ENCODE measurements around the gene RAB3IL1. TPM values are rescaled to one million over a fixed set of nuclear protein-coding genes. Genes with fewer than 3 reads are reported as not detected.

Gene RAB3IL1
- total and polyA plus RNA-seq, 2 donors (not counting 1 experiment from before 2014, with no cell fraction given) = 9.6 to 13.4 TPM

- H3K4me1 ChIP-seq (ENCODE audit: control insufficient read depth, extremely low read depth, insufficient read depth, low read length) = no peaks in the 10 kb centered on the region
- H2AFZ ChIP-seq (ENCODE audit: low read length) = no peak overlapping the region
- TF ChIP-seq EZH2 (IDR thresholded peaks at IDR 0.05; ENCODE audit: low read length, missing control alignments) = no peak
- TF ChIP-seq, protein P1, sequence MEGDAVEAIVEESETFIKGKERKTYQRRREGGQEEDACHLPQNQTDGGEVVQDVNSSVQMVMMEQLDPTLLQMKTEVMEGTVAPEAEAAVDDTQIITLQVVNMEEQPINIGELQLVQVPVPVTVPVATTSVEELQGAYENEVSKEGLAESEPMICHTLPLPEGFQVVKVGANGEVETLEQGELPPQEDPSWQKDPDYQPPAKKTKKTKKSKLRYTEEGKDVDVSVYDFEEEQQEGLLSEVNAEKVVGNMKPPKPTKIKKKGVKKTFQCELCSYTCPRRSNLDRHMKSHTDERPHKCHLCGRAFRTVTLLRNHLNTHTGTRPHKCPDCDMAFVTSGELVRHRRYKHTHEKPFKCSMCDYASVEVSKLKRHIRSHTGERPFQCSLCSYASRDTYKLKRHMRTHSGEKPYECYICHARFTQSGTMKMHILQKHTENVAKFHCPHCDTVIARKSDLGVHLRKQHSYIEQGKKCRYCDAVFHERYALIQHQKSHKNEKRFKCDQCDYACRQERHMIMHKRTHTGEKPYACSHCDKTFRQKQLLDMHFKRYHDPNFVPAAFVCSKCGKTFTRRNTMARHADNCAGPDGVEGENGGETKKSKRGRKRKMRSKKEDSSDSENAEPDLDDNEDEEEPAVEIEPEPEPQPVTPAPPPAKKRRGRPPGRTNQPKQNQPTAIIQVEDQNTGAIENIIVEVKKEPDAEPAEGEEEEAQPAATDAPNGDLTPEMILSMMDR (conservative IDR thresholded peaks at IDR 0.05 in 1 of 2, IDR thresholded peaks at IDR 0.05 in 1 of 2; ENCODE audit: low read depth in 1 of 2, low read length in 2 of 2) = no peak
- no peaks in the 10 kb centered on the region for H3K9me3 ChIP-seq (ENCODE audit: control insufficient read depth, insufficient read depth, low read depth, low read length)
- peaks cover 58% of the 10 kb centered on the region for H3K36me3 ChIP-seq (ENCODE audit: control insufficient read depth, insufficient read depth, low read length)
- H3K79me2 ChIP-seq (ENCODE audit: control insufficient read depth, insufficient read depth, low read length) = no peaks in the 10 kb centered on the region
- H3K4me2 ChIP-seq (ENCODE audit: extremely low read depth, insufficient read depth, low read length) = no peak overlapping the region
- no peaks in the 10 kb centered on the region for H3K27me3 ChIP-seq (ENCODE audit: control insufficient read depth, insufficient read depth, low read length)
- H4K20me1 ChIP-seq (ENCODE audit: control insufficient read depth, extremely low read depth, insufficient read depth, low read length) = no peaks in the 10 kb centered on the region
- no peak overlapping the region for H3K9ac ChIP-seq (ENCODE audit: insufficient read depth, low read length)
- no peak for DNase-seq (ENCODE audit: low read depth in 2 of 2)
- no peak overlapping the region for H3K4me3 ChIP-seq (replicated peaks in 1 of 4; ENCODE audit: control extremely low read depth in 1 of 4, insufficient read depth in 1 of 4, low read depth in 3 of 4, low read length in 4 of 4)
- H3K27ac ChIP-seq (ENCODE audit: insufficient read depth, low read length) = no peak overlapping the region
Measured at GRCh38 chr11:61855939-61856680, 61.3 kb downstream of the RAB3IL1 start.

DNA sequence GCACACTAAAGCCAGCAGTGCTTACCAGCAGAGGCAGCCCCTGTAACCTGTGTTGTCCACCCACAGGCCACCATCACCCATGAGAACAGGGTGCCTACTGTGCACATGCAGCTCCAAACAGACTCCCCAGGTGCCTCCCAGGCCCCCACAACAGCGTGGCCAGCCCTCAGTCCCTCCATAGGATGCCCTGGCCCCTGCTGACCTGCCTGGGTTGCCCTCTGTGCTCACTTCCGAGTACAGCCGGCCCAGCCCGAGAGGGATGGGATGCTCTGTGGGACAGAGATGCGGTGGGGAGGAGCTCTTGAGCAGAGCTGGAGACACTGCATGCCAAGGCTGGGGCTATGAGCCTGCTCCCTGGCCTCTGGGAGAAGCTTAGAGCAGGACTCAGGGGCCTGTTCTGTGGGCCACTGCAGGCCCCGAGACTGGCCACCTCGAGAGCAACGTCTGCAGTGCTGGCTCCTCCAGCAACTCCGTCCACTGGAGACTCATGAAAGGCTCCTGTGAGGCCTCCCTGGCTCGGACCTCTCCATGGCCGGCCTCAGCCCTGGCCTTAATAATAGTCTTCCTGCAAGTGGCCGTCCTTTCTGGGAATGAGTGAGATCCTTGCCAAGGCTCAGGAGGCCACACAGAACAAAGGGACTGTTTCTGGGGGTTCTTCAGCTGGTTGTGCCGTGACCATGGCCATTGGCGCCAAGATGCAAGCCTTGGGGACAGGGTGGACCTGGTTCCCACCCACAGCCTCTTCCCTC lies 62.2 kb downstream of the RAB3IL1 start:
- no peak overlapping the region for H3K27ac ChIP-seq (ENCODE audit: insufficient read depth, low read length)
- H3K79me2 ChIP-seq (ENCODE audit: control insufficient read depth, insufficient read depth, low read length) = no peaks in the 10 kb centered on the region
- no peak overlapping the region for H3K4me2 ChIP-seq (ENCODE audit: extremely low read depth, insufficient read depth, low read length)
- no peaks in the 10 kb centered on the region for H3K27me3 ChIP-seq (ENCODE audit: control insufficient read depth, insufficient read depth, low read length)
- H3K9ac ChIP-seq (ENCODE audit: insufficient read depth, low read length) = no peak overlapping the region
- no peaks in the 10 kb centered on the region for H3K9me3 ChIP-seq (ENCODE audit: control insufficient read depth, insufficient read depth, low read depth, low read length)
- H4K20me1 ChIP-seq (ENCODE audit: control insufficient read depth, extremely low read depth, insufficient read depth, low read length) = no peaks in the 10 kb centered on the region
- no peak overlapping the region for H3K4me3 ChIP-seq (replicated peaks in 1 of 4; ENCODE audit: control extremely low read depth in 1 of 4, insufficient read depth in 1 of 4, low read depth in 3 of 4, low read length in 4 of 4)
- no peak overlapping the region for H2AFZ ChIP-seq (ENCODE audit: low read length)
- H3K4me1 ChIP-seq (ENCODE audit: control insufficient read depth, extremely low read depth, insufficient read depth, low read length) = no peaks in the 10 kb centered on the region
- no peak for DNase-seq (ENCODE audit: low read depth in 2 of 2)
- no peak for TF ChIP-seq EZH2 (IDR thresholded peaks at IDR 0.05; ENCODE audit: low read length, missing control alignments)
- TF ChIP-seq, protein P1 (conservative IDR thresholded peaks at IDR 0.05 in 1 of 2, IDR thresholded peaks at IDR 0.05 in 1 of 2; ENCODE audit: low read depth in 1 of 2, low read length in 2 of 2) = no peak
- H3K36me3 ChIP-seq (ENCODE audit: control insufficient read depth, insufficient read depth, low read length) = peaks cover 61% of the 10 kb centered on the region

DNA sequence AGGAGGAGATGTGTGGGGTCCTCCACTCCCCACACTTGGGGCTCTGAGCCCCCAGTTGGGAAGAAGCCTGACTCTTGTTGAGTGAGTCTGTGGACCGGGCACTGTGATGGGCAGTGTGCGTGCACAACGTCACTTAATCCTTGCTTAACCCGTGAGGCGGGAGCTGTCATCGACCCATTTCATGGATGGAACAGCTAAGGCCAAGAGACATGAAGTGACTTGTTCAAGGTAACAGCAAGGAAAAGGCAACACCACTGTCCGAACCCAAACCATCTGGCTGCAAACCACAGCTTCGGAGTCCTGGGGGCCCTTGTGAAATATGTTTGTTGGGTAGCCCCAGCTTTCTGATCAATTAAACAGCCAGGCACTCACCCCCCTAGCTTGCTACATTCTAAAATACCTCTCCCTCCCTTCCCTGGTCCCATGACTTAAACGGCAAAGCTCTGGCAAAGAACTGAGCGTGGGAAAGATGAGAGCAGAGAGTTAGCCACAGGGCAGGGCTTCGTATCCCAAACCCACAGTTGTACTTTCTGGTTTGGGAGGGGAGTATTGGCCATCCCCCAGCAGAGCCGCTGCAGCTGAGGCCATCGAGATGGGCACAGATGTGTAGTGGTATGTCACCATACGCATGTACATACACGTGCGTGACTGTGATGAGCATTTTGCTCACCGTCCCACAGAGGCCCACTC lies 63.0 kb downstream of the RAB3IL1 start:
- DNase-seq (ENCODE audit: low read depth in 2 of 2) = no peak
- TF ChIP-seq, protein P1 (conservative IDR thresholded peaks at IDR 0.05 in 1 of 2, IDR thresholded peaks at IDR 0.05 in 1 of 2; ENCODE audit: low read depth in 1 of 2, low read length in 2 of 2) = no peak
- TF ChIP-seq EZH2 (IDR thresholded peaks at IDR 0.05; ENCODE audit: low read length, missing control alignments) = no peak
- Histone ChIP-seq H4K20me1 (ENCODE audit: control insufficient read depth, extremely low read depth, insufficient read depth, low read length) (no peaks in the 10 kb centered on the region), H3K4me3 (replicated peaks in 1 of 4; ENCODE audit: control extremely low read depth in 1 of 4, insufficient read depth in 1 of 4, low read depth in 3 of 4, low read length in 4 of 4) (no peak overlapping the region), H3K27ac (ENCODE audit: insufficient read depth, low read length) (no peak overlapping the region), H2AFZ (ENCODE audit: low read length) (no peak overlapping the region), H3K4me2 (ENCODE audit: extremely low read depth, insufficient read depth, low read length) (no peak overlapping the region), H3K27me3 (ENCODE audit: control insufficient read depth, insufficient read depth, low read length) (no peaks in the 10 kb centered on the region), H3K9ac (ENCODE audit: insufficient read depth, low read length) (no peak overlapping the region), H3K79me2 (ENCODE audit: control insufficient read depth, insufficient read depth, low read length) (no peaks in the 10 kb centered on the region), H3K4me1 (ENCODE audit: control insufficient read depth, extremely low read depth, insufficient read depth, low read length) (no peaks in the 10 kb centered on the region), H3K9me3 (ENCODE audit: control insufficient read depth, insufficient read depth, low read depth, low read length) (no peaks in the 10 kb centered on the region), H3K36me3 (ENCODE audit: control insufficient read depth, insufficient read depth, low read length) (peaks cover 57% of the 10 kb centered on the region)
